Fibroblast of lung (primary cell): Measurements from ENCODE around the gene ZNF282. TPM values are rescaled to one million over a fixed set of nuclear protein-coding genes. Genes with fewer than 3 reads are reported as not detected.

Experiments
- polyA plus RNA-seq, 2 donors: library from polyadenylated mRNA; depleted of rRNA in 1 of 2; stranded (reverse) in 1 of 2; unstranded in 1 of 2; fragments of >200 nt; gene quantifications; 2 replicates each; pipeline ENCODE4 v1.2.1, GENCODE V29; 2011 to 2012; ENCODE audit warnings: missing spikeins in 1 of 2
- total RNA-seq: library from RNA; depleted of rRNA; stranded (reverse); fragments of >200 nt; gene quantifications from 2 replicates; pipeline ENCODE4 v1.2.1, GENCODE V29; 2014

The ZNF282 gene
- total and polyA plus RNA-seq, 2 donors (not counting 1 experiment from before 2014, with no cell fraction given): 6.8 to 23.1 TPM

Other genes starting within 250 kb of the ZNF282 start
- 156 and 266 TPM in 2 replicates for gene PDIA4, start 167.0 kb upstream of the ZNF282 start, total RNA-seq
- gene PDIA4, start 167.0 kb upstream of the ZNF282 start, polyA plus RNA-seq: 210 and 236 TPM in 2 replicates
- 4.6 and 5.4 TPM in 2 replicates for gene ZNF786, start 104.8 kb upstream of the ZNF282 start, total RNA-seq
- gene ZNF786, start 104.8 kb upstream of the ZNF282 start, polyA plus RNA-seq: 1.7 and 1.8 TPM in 2 replicates
- 4.6 and 5.4 TPM in 2 replicates for gene ZNF425, start 69.2 kb upstream of the ZNF282 start, total RNA-seq
- 1.1 and 1.2 TPM in 2 replicates for gene ZNF425, start 69.2 kb upstream of the ZNF282 start, polyA plus RNA-seq
- 5.9 and 7.3 TPM in 2 replicates for gene ZNF398, start 48.1 kb upstream of the ZNF282 start, total RNA-seq
- gene ZNF398, start 48.1 kb upstream of the ZNF282 start, polyA plus RNA-seq: 6.7 TPM in 2 replicates
- gene ZNF212, start 44.1 kb downstream of the ZNF282 start, total RNA-seq: 4.4 and 4.8 TPM in 2 replicates
- 3.7 and 4.2 TPM in 2 replicates for gene ZNF212, start 44.1 kb downstream of the ZNF282 start, polyA plus RNA-seq
- 8.7 and 11.4 TPM in 2 replicates for gene ZNF783, start 66.7 kb downstream of the ZNF282 start, total RNA-seq
- gene ZNF783, start 66.7 kb downstream of the ZNF282 start, polyA plus RNA-seq: 2.6 and 3.3 TPM in 2 replicates